Right lobe of liver (tissue), 4 donors: ENCODE measurements around the gene SACM1L.
"Not testable (repeated sequence)": the region's sequence is repeated elsewhere in the genome, so short reads cannot be mapped to it uniquely, and the experiment has no call there.

Experiments
- CTCF ChIP-seq, 4 donors: fragments of 200-600 bp in 3 of 4; fragments of 450-650 bp in 1 of 4; IDR thresholded peaks; one replicate each; pipeline versions ENCODE4 v1.5.1 to v1.8.0; 2016 to 2022; ENCODE audit warnings: antibody characterized with exemption in 4 of 4, mild to moderate bottlenecking in 2 of 4
- POLR2A ChIP-seq: fragments of 450-650 bp; IDR thresholded peaks from one replicate; pipeline ENCODE4 v1.6.1; 2017; ENCODE audit warnings: antibody characterized with exemption, mild to moderate bottlenecking
- donor health status: DM: no; HTN: no; CAD: no.
- donor health status: DM: no; HTN: no; CAD: no.
- donor health status: DM: no; HTN: yes; CAD: no.

GRCh38 chr3:45757141-45757540, 67.9 kb downstream of the SACM1L start:
- not testable (repeated sequence) for TF ChIP-seq CTCF (IDR thresholded peaks at IDR 0.05); POLR2A
